Fibroblast of the conjunctiva (primary cell): ENCODE measurements around the gene ATP8B3.
A peak's percentile ranks its signal among the peaks of the same experiment; 100 is the strongest.

Source experiments
- DNase-seq: peaks from one replicate; pipeline ENCODE4 v3.0.0-alpha.2; 2010; ENCODE audit warnings: low read depth

ATP8B3 gene

GRCh38 chr19:1811942-1812425 is at the start of gene ATP8B3:
TSS of gene ATP8B3 (minus strand) at chr19:1812276. CDS start at chr19:1811736, 540 bp downstream.
- no peak for DNase-seq

GRCh38 chr19:1861599-1862031 is 49.5 kb upstream of the ATP8B3 start:
- no peak for DNase-seq

GRCh38 chr19:1860821-1861598 is 48.9 kb upstream of the ATP8B3 start:
- DNase-seq, result no peak

GRCh38 chr19:1860042-1860775 is 48.1 kb upstream of the ATP8B3 start:
- DNase-seq, result peak; percentile 75

- no peak for DNase-seq
Measured at GRCh38 chr19:1859331-1859781, 47.3 kb upstream of the ATP8B3 start.

GRCh38 chr19:1858412-1859081 is 46.5 kb upstream of the ATP8B3 start:
- no peak for DNase-seq

- no peak for DNase-seq
Measured at GRCh38 chr19:1857648-1858326, 45.7 kb upstream of the ATP8B3 start.

- peak; percentile 38 for DNase-seq
Measured at GRCh38 chr19:1856698-1857603, 44.9 kb upstream of the ATP8B3 start.

GRCh38 chr19:1856345-1856697 is 44.2 kb upstream of the ATP8B3 start:
- no peak for DNase-seq

GRCh38 chr19:1855828-1856255 is 43.8 kb upstream of the ATP8B3 start:
- DNase-seq, result no peak

- peak; percentile 81 for DNase-seq
Measured at GRCh38 chr19:1855040-1855827, 43.2 kb upstream of the ATP8B3 start.

GRCh38 chr19:1854542-1855039 is 42.5 kb upstream of the ATP8B3 start:
- no peak for DNase-seq

- no peak for DNase-seq
Measured at GRCh38 chr19:1854039-1854541, 42.0 kb upstream of the ATP8B3 start.

GRCh38 chr19:1853295-1854038 is 41.4 kb upstream of the ATP8B3 start:
- peak; percentile 61 for DNase-seq

- no peak for DNase-seq
Measured at GRCh38 chr19:1852581-1853128, 40.6 kb upstream of the ATP8B3 start.

- no peak for DNase-seq
Measured at GRCh38 chr19:1851654-1852580, 39.8 kb upstream of the ATP8B3 start.
